HepG2 (cell line): ENCODE results near the gene NAT14. TPM values are rescaled to one million over a fixed set of nuclear protein-coding genes. Genes with fewer than 3 reads are reported as not detected.
A peak's percentile ranks its signal among the peaks of the same experiment; 100 is the strongest.

ENCODE experiments used
- ATF7 ChIP-seq, 2 experiments: fragments of 450-650 bp in 1 of 2; sonication (generic) in 1 of 2; formaldehyde crosslinking in 1 of 2; IDR thresholded peaks; 2 replicates each; pipeline versions ENCODE4 v1.4.0 to v1.6.1; 2016 to 2020; ENCODE audit warnings: antibody characterized with exemption in 1 of 2, mild to moderate bottlenecking in 1 of 2, missing genetic modification reagents in 1 of 2
- BHLHE40 ChIP-seq: IDR thresholded peaks from 2 replicates; pipeline ENCODE4 v1.6.1; 2011; ENCODE audit warnings: low read length, improper control_type of control experiment
- GABPB1 ChIP-seq: IDR thresholded peaks from 2 replicates; pipeline ENCODE4 v1.6.1; 2016; ENCODE audit warnings: mild to moderate bottlenecking, missing genetic modification reagents, moderate library complexity, missing compliant biosample characterization
- IKZF4 ChIP-seq: sonication (generic); formaldehyde crosslinking; IDR thresholded peaks from 2 replicates; pipeline ENCODE4 v1.5.1; 2020; ENCODE audit warnings: borderline replicate concordance, mild to moderate bottlenecking, low read depth, missing genetic modification reagents; ENCODE audit errors: not compliant biosample characterization
- IRF2 ChIP-seq: IDR thresholded peaks from 2 replicates; pipeline ENCODE4 v1.6.1; 2018; ENCODE audit warnings: missing genetic modification reagents, missing compliant biosample characterization
- KDM3A ChIP-seq: IDR thresholded peaks from 2 replicates; pipeline ENCODE4 v1.6.1; 2018; ENCODE audit warnings: low read depth, missing compliant biosample characterization
- MED13 ChIP-seq: sonication (generic); formaldehyde crosslinking; IDR thresholded peaks from 2 replicates; pipeline ENCODE4 v1.5.0; 2020; ENCODE audit warnings: missing genetic modification reagents
- MYC ChIP-seq: sonication (generic); formaldehyde crosslinking; IDR thresholded peaks from 2 replicates; pipeline ENCODE4 v1.9.0; 2021; ENCODE audit warnings: missing genetic modification reagents, borderline replicate concordance
- NFYC ChIP-seq: IDR thresholded peaks from 2 replicates; pipeline ENCODE4 v1.6.1; 2016; ENCODE audit warnings: missing genetic modification reagents, missing compliant biosample characterization
- PITX1 ChIP-seq: sonication (generic); formaldehyde crosslinking; IDR thresholded peaks from 2 replicates; pipeline ENCODE4 v1.5.1; 2020; ENCODE audit warnings: mild to moderate bottlenecking, missing genetic modification reagents
- SRSF9 ChIP-seq: fragments of 200-400 bp; formaldehyde crosslinking; IDR thresholded peaks from 2 replicates; pipeline ENCODE4 v1.6.1; 2018; ENCODE audit warnings: borderline replicate concordance, mild to moderate bottlenecking, low read depth, low read length; ENCODE audit not compliant: insufficient read depth, poor library complexity, severe bottlenecking
- SYNCRIP ChIP-seq: fragments of 200-400 bp; formaldehyde crosslinking; IDR thresholded peaks from 2 replicates; pipeline ENCODE4 v1.6.1; 2018; ENCODE audit warnings: mild to moderate bottlenecking, low read depth, low read length; ENCODE audit not compliant: insufficient read depth
- TSC22D2 ChIP-seq: sonication (generic); formaldehyde crosslinking; IDR thresholded peaks from 2 replicates; pipeline ENCODE4 v1.5.1; 2020; ENCODE audit warnings: missing genetic modification reagents, mild to moderate bottlenecking, borderline replicate concordance
- XRCC5 ChIP-seq: fragments of 200-400 bp; formaldehyde crosslinking; optimal IDR thresholded peaks from 2 replicates; pipeline ENCODE3; 2017; ENCODE audit warnings: mild to moderate bottlenecking, low read length
- YEATS2 ChIP-seq: sonication (generic); formaldehyde crosslinking; IDR thresholded peaks from 2 replicates; pipeline ENCODE4 v1.4.0; 2020; ENCODE audit warnings: missing genetic modification reagents, borderline replicate concordance
- ZBTB3 ChIP-seq: sonication (generic); formaldehyde crosslinking; IDR thresholded peaks from 2 replicates; pipeline ENCODE4 v1.4.0; 2020; ENCODE audit warnings: low read depth, mild to moderate bottlenecking, moderate library complexity, missing genetic modification reagents, borderline replicate concordance
- ZNF17 ChIP-seq: sonication (generic); formaldehyde crosslinking; IDR thresholded peaks from 2 replicates; pipeline ENCODE4 v1.5.0; 2020; ENCODE audit warnings: mild to moderate bottlenecking, missing genetic modification reagents
- ZNF274 ChIP-seq: sonication (generic); formaldehyde crosslinking; IDR thresholded peaks from 2 replicates; pipeline ENCODE4 v1.5.1; 2020; ENCODE audit warnings: mild to moderate bottlenecking, missing genetic modification reagents
- ZNF747 ChIP-seq: sonication (generic); formaldehyde crosslinking; IDR thresholded peaks from 2 replicates; pipeline ENCODE4 v1.8.1; 2023; ENCODE audit warnings: missing genetic modification reagents, mild to moderate bottlenecking, borderline replicate concordance
- ZZZ3 ChIP-seq: sonication (generic); formaldehyde crosslinking; IDR thresholded peaks from 2 replicates; pipeline ENCODE4 v1.4.0; 2020; ENCODE audit warnings: missing genetic modification reagents, mild to moderate bottlenecking, borderline replicate concordance
- polyA plus RNA-seq, 8 experiments: library from polyadenylated mRNA; depleted of rRNA in 3 of 8; stranded (reverse) in 7 of 8; unstranded in 1 of 8; fragments of >200 nt; fragmentation: Illumina TruSeq in 4 of 8; extraction: Trizol in 4 of 8; gene quantifications; 2 replicates each; pipeline versions ENCODE4 v1.2.1 to v1.2.3, GENCODE V29; 2011 to 2016; ENCODE audit warnings: low read depth in 4 of 8, missing spikeins in 1 of 8, mixed read lengths in 1 of 8; ENCODE audit not compliant: insufficient read depth in 1 of 8
- total RNA-seq, 5 experiments: library from RNA; depleted of rRNA; stranded (reverse); fragments of >200 nt; fragmentation: Illumina TruSeq; extraction: Trizol; gene quantifications; 2 replicates each; pipeline ENCODE4 v1.2.3, GENCODE V29; 2016; ENCODE audit warnings: low read depth in 1 of 5
- TF ChIP-seq, protein P1 (sequence below): sonication (generic); formaldehyde crosslinking; IDR thresholded peaks from 2 replicates; pipeline ENCODE4 v1.4.0; 2020; ENCODE audit warnings: missing genetic modification reagents; ENCODE audit errors: not compliant biosample characterization
- TF ChIP-seq, protein P2 (sequence below): sonication (generic); formaldehyde crosslinking; IDR thresholded peaks from 2 replicates; pipeline ENCODE4 v1.9.0; 2022; ENCODE audit warnings: low read depth, missing genetic modification reagents
- TF ChIP-seq, protein P3 (sequence below): sonication (generic); formaldehyde crosslinking; IDR thresholded peaks from 2 replicates; pipeline ENCODE4 v1.8.0; 2022; ENCODE audit warnings: missing genetic modification reagents, mild to moderate bottlenecking, moderate library complexity, borderline replicate concordance
- TF ChIP-seq, protein P4 (sequence below): sonication (generic); formaldehyde crosslinking; IDR thresholded peaks from 2 replicates; pipeline ENCODE4 v1.5.1; 2020; ENCODE audit warnings: mild to moderate bottlenecking, moderate library complexity, missing genetic modification reagents

The NAT14 gene
- total and polyA plus RNA-seq, 2 of the 13 experiments (the other 11 are each of a cell fraction or from before 2014, with no cell fraction given), result 20.7 to 22.3 TPM

DNA sequence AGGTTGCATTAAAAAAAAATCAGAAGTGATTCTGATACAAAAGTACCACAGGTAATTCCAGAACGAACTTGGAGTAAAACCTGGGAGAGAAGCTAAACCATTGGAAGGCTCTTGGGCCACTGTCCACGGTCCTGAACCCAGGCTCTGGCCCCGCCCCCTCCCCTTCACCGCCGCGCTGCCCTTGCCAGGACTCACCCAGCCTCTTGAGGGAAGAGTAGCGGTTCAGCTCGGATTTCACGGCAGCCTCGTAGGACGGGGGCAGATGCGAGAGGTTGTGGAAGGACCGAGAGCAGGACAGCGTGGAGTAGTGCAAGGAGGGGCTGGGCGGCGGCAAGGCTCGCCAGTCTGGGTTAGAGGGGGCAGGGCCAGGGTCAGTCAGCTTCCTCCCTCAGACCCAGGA lies 47.6 kb upstream of the NAT14 start (continued):
- TF ChIP-seq ATF7 (IDR thresholded peaks at IDR 0.05), result no peak
- no peak for TF ChIP-seq ATF7 (CRISPR knock-in tag; IDR thresholded peaks at IDR 0.05)
- peak; percentile 88; the same call in 1 of the 2 replicates for TF ChIP-seq TSC22D2
- TF ChIP-seq ZNF274 (CRISPR knock-in tag), result no peak
- no peak for TF ChIP-seq KDM3A (CRISPR knock-in tag)
- peak; percentile 49 for TF ChIP-seq IKZF4 (CRISPR knock-in tag)
- TF ChIP-seq IRF2 (CRISPR knock-in tag), result peak; percentile 64; the same call in 1 of the 2 replicates
- no peak for TF ChIP-seq MYC (CRISPR knock-in tag)
- TF ChIP-seq, protein P1, sequence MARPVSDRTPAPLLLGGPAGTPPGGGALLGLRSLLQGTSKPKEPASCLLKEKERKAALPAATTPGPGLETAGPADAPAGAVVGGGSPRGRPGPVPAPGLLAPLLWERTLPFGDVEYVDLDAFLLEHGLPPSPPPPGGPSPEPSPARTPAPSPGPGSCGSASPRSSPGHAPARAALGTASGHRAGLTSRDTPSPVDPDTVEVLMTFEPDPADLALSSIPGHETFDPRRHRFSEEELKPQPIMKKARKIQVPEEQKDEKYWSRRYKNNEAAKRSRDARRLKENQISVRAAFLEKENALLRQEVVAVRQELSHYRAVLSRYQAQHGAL (CRISPR knock-in tag), result no peak
- TF ChIP-seq, protein P2, sequence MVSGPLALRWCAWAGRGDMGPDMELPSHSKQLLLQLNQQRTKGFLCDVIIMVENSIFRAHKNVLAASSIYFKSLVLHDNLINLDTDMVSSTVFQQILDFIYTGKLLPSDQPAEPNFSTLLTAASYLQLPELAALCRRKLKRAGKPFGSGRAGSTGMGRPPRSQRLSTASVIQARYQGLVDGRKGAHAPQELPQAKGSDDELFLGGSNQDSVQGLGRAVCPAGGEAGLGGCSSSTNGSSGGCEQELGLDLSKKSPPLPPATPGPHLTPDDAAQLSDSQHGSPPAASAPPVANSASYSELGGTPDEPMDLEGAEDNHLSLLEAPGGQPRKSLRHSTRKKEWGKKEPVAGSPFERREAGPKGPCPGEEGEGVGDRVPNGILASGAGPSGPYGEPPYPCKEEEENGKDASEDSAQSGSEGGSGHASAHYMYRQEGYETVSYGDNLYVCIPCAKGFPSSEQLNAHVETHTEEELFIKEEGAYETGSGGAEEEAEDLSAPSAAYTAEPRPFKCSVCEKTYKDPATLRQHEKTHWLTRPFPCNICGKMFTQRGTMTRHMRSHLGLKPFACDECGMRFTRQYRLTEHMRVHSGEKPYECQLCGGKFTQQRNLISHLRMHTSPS, result no peak
- TF ChIP-seq ZNF747 (CRISPR knock-in tag), result no peak
- 0 out of 2 replicates have a peak, but pooled peaks have one; percentile 27 for TF ChIP-seq PITX1 (CRISPR knock-in tag)
- peak; percentile 79 for TF ChIP-seq XRCC5
- TF ChIP-seq ZNF17 (CRISPR knock-in tag), result no peak
- no peak for TF ChIP-seq MED13 (CRISPR knock-in tag)
- 0 out of 2 replicates have a peak, but pooled peaks have one; percentile 17 for TF ChIP-seq NFYC (CRISPR knock-in tag)
- no peak for TF ChIP-seq ZZZ3 (CRISPR knock-in tag)
- TF ChIP-seq, protein P3, sequence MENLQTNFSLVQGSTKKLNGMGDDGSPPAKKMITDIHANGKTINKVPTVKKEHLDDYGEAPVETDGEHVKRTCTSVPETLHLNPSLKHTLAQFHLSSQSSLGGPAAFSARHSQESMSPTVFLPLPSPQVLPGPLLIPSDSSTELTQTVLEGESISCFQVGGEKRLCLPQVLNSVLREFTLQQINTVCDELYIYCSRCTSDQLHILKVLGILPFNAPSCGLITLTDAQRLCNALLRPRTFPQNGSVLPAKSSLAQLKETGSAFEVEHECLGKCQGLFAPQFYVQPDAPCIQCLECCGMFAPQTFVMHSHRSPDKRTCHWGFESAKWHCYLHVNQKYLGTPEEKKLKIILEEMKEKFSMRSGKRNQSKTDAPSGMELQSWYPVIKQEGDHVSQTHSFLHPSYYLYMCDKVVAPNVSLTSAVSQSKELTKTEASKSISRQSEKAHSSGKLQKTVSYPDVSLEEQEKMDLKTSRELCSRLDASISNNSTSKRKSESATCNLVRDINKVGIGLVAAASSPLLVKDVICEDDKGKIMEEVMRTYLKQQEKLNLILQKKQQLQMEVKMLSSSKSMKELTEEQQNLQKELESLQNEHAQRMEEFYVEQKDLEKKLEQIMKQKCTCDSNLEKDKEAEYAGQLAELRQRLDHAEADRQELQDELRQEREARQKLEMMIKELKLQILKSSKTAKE (CRISPR knock-in tag), result no peak
- TF ChIP-seq YEATS2 (CRISPR knock-in tag), result peak; percentile 71; the same call in 1 of the 2 replicates
- no peak for TF ChIP-seq SRSF9
- peak; percentile 32; the same call in 1 of the 2 replicates for TF ChIP-seq GABPB1 (CRISPR knock-in tag)
- TF ChIP-seq, protein P4, sequence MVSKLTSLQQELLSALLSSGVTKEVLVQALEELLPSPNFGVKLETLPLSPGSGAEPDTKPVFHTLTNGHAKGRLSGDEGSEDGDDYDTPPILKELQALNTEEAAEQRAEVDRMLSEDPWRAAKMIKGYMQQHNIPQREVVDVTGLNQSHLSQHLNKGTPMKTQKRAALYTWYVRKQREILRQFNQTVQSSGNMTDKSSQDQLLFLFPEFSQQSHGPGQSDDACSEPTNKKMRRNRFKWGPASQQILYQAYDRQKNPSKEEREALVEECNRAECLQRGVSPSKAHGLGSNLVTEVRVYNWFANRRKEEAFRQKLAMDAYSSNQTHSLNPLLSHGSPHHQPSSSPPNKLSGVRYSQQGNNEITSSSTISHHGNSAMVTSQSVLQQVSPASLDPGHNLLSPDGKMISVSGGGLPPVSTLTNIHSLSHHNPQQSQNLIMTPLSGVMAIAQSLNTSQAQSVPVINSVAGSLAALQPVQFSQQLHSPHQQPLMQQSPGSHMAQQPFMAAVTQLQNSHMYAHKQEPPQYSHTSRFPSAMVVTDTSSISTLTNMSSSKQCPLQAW, result no peak
- TF ChIP-seq BHLHE40, result no peak
- no peak for TF ChIP-seq SYNCRIP
- no peak for TF ChIP-seq ZBTB3
